ENCODE measurements around the gene TPST2. TPM values are rescaled to one million over a fixed set of nuclear protein-coding genes. Genes with fewer than 3 reads are reported as not detected.

Gene TPST2
- total RNA-seq (2022; extraction: Qiagen RNA extraction) = 7.0 to 10.9 TPM (median 8.2 TPM) in 5 replicates

DNA sequence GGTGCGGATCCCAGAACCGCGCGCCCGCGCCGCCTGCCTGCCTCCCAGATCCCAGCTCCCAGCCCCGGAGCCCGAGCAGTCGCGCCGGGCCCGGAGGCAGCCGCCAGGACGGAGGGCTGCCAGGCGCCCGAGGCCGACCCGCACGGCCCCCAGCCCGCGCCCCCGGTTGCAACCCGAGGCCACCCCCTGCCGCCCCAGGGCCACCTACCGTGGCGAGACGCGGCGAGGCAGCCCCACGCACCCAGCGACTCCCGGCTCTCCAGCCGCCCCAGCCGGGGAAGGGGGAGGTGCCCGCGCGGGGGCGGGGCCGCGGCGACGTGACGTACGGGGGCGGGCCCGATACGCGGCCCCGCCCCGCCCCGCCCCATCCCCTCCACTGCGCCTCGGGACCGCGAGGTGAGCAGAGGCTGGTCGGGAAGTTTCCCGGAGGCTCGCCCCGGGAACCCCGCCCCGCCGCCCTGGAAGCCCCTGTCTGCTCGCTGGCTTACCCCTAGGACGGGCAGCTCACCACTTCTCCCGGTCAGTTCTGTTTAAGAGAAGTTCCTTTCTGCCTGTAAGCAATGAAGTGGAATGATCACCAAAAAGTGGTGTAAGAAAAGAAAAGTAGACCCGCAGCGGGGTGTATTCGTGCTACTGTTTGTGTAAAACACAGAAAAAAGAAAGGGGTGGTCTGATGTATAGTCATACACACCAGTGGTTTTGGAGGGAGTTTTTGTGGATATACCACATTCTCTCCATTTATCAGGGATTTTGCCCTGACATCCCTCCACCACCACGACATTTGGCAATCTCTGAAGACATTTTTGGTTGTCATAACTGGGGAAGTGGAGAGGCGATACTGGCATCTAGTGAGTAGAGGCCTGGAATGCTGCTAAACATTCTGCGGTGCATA, at the start of gene TPST2:
TSS of gene TPST2 (minus strand) at position 288 of the 892 bp plus-strand sequence. CDS start 48,502 bp downstream, outside the sequence.

DNA sequence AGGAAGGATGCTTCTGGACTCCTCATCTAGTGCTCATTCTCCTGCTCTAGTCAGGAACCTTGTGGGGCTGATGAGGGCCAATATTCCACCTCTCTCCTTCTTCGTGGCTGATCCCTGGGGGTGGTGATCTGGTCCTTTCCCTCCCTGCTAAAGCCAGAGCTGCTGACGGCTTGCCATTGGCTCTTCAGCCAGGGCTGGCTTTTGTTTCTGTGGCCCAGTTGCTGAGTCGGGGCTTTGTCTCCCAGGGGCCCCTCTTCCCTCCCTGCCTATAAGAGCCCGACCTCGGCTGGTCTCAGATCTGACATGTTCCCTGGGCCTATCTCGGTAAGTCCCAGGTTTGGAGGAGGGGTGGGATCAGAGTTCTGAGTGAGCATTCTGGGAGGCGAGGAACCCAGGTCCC, 31.7 kb upstream of the TPST2 start, which contains the start of gene CRYBA4:
TSS of gene CRYBA4 (plus strand) at position 301 of the 400 bp plus-strand sequence. CDS start 634 bp downstream, outside the sequence.

DNA sequence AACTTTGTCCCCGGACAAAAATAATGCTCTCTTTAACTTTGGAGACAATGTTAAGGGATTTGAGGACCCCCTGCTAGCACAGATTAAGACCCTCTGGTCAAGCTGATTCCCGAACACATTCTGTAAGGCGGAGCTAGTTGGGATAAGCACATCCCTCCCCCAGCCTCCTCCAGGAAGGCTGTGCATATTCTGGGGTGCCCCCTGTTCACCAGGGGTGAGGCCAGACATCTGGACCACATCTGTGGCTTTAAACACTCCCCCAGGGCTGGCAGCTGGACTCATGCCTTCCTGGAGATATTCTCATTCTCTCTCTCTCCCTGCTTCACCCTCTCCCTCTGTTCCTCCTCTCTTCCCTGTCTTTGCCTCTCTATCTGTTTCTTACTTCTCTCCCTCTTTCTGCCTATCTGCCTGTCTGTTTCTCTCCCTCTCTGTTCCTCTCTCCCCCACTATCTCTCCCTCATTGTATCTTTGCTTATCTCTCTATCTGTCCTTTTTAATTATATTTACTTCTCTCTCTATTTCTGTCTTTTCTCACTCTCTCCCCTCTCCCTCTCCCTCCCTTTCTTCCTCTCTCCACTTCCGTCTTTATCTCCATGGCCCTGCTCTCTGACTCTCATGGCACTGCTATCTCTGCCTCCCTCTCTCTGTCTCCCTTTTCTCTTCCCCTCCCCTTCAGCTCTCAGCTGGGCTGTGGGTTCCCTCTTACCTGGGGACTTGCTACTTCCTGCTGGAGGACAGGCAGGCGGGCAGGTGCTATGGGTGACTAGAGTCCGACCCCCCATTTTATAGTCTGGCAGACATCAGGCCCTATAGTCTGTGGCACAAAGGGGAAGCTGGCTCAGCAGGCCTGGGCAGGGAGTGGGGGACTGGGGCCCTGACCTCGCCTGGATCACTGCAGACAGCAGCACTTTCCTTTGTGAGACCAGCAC, 27.6 kb upstream of the TPST2 start, which contains the start of gene CRYBB1:
TSS of gene CRYBB1 (minus strand) at position 757 of the 929 bp plus-strand sequence. CDS start 1,708 bp downstream, outside the sequence.

DNA sequence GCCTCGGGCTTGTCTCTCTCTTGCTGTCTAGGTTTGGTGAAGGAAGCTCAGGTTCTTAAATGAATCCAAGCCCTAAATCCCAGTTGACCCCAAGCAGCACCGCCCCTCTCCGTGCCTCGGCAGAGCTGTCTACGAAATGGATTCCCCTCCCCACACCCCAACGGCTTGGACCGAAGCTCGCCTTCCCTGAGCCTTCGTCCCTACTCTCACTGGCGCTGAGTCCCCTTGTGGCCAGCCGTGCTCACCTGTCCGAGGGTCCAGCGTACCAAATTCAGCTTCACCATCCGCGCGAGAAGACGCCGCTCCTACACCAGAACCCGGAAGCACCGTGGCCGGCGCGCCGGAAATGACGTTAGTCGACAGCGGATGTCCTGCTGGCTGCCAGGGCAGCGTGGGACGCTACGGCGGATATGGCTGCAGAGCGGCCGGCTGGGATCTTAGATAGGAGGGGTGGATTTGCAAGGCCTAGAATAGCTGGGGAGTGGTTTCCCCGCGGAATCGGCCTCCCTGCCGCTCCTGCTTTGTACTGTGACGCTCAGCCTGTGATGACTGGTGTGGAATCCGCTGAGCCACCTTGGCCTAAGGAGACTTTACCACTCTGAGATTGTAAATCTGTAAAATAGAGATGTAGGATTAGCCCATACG, 77.7 kb downstream of the TPST2 start, which contains the start of gene TFIP11:
TSS of gene TFIP11 (minus strand) at position 325 of the 645 bp plus-strand sequence. CDS start 2,201 bp downstream, outside the sequence.

DNA sequence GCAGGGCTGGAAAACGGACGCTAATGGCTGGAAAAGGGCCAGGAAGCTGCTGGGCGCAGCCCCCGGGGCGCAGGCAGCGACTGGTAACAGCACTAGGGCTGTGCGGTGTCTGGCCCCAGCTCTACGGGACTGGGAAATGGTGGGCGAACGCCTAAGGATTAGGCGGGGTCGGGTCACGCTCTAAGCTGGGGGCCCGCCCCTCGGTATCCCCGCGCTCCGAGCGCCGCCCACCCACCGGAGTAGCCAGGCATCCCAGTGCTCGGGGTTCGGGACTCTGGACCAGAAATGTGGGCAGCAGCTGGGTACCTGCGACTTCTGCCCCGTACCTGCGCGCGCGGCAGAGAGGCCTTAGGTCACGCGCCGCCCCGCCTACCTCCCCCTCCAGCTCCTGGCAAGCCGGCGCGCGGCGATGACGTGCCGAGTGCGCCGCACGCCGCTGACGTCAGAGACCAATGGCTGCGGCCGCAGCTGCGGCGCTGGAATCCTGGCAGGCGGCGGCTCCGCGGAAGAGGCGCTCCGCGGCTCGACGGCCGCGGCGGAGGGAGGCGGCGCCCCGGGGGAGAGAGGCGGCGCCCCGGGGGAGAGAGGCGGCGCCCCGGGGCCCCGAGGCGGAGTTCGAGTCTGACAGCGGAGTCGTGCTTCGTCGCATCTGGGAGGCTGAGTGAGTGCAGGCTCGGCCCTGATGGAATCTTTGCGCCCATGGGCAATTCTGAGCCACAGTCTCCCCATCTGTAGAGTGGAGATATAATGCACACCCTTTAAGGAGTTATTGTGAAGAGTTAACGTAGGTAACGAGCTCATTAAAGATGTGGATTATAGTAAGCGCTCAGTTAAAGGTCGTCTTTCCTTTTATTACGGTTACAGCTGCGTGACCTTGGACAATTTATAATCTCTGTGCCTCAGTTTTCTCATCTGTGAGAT, 106.2 kb downstream of the TPST2 start, which contains the start of the genes HPS4 and SRRD:
TSS of gene HPS4 (minus strand) at position 345 of the 921 bp plus-strand sequence. CDS start 2,021 bp downstream, outside the sequence.
TSS of gene SRRD (plus strand) at position 439 of the 921 bp plus-strand sequence. CDS start at position 453, 14 bp downstream.

Other genes starting within 250 kb of the TPST2 start
- 1.0 to 1.6 TPM (median 1.2 TPM) in 5 replicates for gene ASPHD2, start 160.9 kb downstream of the TPST2 start, total RNA-seq (2022; extraction: Qiagen RNA extraction)
- 13.8 to 18.0 TPM (median 15.4 TPM) in 5 replicates for gene HPS4, start 106.3 kb downstream of the TPST2 start, total RNA-seq (2022; extraction: Qiagen RNA extraction)
- gene SRRD, start 106.3 kb downstream of the TPST2 start, total RNA-seq (2022; extraction: Qiagen RNA extraction) = 16.4 to 25.6 TPM (median 21.4 TPM) in 5 replicates
- 19.9 to 23.9 TPM (median 23.2 TPM) in 5 replicates for gene TFIP11, start 77.7 kb downstream of the TPST2 start, total RNA-seq (2022; extraction: Qiagen RNA extraction)
- not detected in 5 replicates for gene CRYBB1, start 27.9 kb upstream of the TPST2 start, total RNA-seq (2022; extraction: Qiagen RNA extraction)
- not detected in 5 replicates for gene CRYBA4, start 31.8 kb upstream of the TPST2 start, total RNA-seq (2022; extraction: Qiagen RNA extraction)
- gene MIAT, start 67.5 kb upstream of the TPST2 start, total RNA-seq (2022; extraction: Qiagen RNA extraction) = 0.15 to 0.25 TPM (median 0.23 TPM) in 5 replicates